GM19239 (cell line): Measurements from ENCODE around the gene TMEM238.
A peak's percentile ranks its signal among the peaks of the same experiment; 100 is the strongest.

Source experiments
- DNase-seq: peaks from one replicate; pipeline ENCODE4 v3.0.0; 2011; ENCODE audit warnings: low spot score; ENCODE audit not compliant: insufficient read length
- FAIRE-seq: peaks from 2 replicates; lab custom pipeline; 2011; peaks lifted over from hg19 to GRCh38; lab: Jason Lieb, UNC

TMEM238 gene

DNA sequence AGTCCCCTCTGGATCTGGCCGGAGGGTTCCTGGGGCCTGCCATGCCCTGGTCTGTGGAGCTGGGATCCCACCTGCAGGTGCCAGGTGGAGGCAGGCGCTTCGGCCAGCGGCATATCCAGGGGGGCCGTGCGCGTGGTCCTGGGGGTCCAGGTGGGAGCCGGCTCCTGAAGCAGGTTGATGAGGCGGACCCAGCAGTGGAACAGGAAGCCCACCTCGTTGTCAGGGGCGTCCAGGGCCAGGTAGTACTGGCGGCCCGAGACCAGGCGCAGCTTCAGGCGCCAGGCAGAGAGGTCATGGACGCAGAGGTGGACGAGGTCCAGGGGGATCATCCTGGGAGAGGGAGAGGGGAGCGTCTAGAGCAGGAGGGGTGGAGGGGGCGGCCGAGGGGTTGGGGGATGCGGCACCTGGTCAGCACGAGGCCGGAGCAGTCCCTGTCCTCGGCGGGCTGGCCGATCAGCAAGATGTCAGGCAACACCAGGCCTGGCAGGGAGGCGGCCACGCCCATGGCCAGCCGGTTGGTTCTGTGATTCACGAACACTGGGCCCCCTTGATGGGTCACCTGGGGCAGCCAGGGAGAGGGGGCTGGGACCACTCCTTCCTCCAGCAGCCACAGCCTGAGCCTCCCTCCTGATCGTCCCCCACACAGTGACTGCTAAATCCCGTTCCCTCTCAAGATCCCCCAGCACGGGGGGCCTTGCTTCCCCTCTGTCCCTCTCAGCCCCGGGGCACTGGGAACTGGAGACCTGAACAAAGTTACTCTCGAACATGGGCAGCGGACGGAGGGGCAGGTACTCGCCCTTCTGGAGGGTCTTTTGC, 21.7 kb downstream of the TMEM238 start:
- DNase-seq (no peak), FAIRE-seq (no peak)

DNA sequence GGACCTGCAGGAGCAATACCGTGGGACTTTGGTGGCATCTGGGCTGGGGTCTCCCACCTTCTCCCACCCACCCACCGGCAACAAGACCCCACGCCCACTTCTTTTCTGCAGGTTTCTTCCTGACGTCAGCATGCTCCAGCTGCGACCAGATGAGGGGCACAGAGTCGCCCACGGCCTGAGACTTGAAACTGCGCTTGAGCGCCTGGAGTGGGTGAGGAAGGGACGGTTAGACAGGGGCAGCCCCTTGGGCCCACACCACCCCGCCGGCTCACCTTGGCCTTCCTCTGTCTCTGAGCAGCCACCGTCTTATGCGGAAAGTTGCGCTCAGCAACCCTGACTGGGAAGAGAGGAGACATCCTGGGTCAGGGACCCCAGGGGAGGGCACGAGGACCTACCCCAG, 23.2 kb downstream of the TMEM238 start:
- DNase-seq (no peak), FAIRE-seq (no peak)

DNA sequence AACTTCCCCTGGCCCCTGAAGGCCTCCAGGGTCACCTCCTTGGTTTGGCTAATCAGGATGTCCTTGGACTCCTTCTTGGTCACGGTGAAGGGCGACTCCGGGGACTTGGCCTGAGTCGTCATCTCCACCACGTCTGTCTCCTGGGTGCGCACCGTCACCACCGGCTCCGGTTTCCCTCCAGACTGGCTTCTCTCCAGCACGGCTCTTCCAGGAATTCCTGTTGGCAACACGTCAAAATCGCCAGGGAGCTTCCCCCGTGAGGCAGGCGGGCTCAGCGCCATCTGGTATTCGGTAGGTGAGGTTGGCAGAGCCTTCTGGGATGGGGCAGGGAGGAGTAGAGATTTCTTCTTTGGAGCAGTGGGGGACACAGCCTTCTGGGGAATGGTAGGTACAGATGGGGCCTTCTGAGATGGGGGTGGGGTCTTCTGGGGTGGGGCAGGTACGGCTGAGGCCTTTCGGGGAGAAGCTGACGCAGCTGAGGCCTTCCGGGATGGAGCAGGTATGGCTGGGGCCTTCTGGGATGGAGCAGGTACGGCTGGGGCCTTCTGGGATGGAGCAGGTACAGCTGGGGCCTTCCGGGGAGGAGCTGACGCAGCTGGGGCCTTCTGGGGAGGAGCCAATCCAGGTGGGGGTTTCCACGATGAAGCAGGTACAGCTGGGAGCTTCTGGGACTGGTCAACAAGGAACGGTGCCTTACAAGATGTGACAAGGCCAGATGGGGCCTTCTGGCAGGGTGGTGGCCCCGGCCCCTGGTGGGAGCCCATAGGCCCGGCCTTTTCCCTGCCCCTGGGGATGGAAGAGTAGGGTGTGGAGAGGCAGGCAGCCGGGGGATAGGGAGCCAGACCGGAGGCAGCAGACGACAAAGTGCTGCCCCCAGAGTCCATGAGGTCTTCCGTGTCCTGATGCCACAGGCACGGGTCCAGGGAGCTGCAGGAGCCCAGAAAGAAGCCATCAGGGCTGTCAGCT, 24.9 kb downstream of the TMEM238 start:
- FAIRE-seq = no peak

DNA sequence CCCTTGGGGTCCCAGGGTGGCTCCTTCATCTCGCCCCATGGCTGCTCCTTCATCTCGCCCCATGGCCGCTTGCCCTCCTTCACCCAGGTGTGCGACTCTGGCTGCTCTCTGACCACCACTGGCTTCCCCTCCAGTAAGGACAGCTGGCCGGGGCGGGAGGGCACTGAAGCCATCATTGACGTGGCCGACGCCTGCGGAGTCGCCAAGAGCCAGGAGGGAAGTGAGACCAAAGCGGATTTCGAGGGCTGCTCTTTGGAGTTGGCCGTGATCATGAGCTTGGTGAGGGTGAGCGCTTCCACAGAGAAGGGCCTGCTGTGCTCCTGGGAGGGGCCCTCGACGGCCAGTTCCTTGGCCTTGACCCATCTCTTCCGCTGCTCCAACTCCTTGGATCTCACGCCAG, 25.6 kb downstream of the TMEM238 start:
- no peak for FAIRE-seq
- DNase-seq = no peak

More for the DNA sequence above, 24.9 kb downstream of the TMEM238 start:
- DNase-seq = no peak

DNA sequence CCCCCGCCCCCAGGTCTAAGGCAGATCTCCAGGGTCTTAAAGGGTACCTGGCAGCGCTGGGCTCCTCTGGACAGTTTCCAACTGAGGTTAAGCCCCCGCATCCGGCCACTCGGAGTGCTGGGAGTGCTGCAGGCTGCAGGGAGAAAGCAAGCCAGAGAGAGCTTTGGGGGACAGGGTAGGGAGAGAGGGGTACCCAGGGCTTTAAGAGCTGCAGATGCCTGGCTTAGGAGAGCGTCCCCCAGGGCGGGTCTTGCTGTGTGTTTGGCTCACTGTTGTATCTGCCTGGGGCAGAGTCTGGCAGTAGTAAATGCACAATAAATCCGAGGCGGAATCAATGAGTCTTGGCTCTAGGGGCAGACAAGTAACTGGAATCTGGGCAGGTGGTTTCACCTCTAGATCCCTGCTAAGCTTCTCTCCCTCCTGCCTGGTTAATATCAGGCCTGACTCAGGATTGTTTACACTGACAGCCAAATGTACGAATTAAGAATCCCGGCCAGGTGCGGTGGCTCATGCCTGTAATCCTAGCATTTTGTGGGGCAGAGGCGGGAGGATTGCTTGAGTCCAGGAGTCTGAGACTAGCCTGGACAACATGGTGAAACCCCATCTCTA, 28.8 kb downstream of the TMEM238 start:
- DNase-seq = no peak
- no peak for FAIRE-seq

DNA sequence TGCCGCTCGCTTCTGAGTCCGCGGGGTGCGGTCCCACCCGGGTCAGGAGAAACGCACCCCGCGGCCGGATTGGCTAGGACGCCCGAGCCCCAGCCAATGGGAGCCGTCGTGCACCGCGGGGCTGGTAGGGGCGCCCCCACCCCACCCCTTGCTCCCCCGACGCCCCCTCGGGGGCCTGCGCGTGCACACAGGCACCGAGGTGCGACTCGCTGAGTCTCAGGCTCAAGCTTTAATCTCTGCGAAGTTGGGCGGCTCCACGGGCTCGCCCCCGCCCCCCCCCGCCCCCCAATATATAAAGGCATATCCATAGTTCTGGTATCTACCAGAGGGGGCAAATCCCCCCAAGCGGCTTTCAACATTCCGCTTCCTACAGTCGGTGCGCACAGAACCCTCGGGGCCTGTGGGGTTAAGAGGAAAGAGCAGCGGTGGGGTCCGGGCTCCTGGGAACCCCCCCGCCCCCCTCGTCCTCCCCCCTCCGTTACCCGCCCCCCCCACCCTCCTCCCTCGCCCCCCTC, 29.3 kb downstream of the TMEM238 start, which contains the start of gene COX6B2:
COX6B2 (minus strand) TSS at position 22 of the 515 bp plus-strand sequence. CDS start 198 bp downstream, outside the sequence.
- FAIRE-seq (no peak), DNase-seq (no peak)

DNA sequence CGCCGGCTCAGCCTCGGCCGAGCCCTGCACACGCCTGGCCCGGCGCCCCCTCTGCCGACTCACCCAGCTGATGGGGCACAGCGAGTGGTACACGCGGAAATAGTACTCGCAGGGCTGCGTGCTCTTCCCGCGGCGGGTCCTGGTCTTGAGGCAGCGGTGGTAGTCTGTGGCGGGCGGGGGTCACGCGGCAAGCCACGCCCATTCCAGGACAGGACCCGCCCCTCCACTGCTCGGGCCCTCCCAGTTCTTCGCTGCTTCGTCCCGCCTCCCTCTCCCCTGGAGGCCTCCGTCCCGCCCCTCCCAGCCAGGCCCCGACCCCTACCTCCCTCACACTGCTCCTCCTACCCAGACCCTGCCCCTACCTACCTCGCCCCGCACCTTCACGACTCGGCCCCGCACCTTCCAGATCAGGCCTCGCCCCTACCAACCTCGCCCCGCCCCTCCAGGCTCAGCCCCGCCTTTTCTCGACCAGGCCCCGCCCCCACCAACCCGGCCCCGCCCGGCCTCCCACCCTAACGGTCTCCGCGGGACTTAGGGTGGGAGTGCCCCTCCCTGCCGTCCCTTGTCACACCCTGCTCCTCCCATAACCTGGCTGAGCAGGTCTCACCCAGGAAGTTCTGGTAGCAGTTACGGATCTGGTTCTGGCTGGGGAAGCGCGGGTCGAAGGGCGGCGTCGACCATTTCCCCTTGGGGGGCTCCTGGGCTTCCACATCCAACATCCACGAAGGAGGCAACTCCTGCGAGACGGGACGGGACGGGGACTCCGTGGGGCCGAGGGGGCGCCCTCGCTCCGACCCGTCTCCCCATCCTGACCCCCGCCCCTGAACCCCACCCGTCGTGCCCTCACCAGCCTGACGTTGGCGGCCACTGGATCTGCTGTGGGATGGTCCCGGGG, 30.0 kb downstream of the TMEM238 start:
- no peak for FAIRE-seq

DNA sequence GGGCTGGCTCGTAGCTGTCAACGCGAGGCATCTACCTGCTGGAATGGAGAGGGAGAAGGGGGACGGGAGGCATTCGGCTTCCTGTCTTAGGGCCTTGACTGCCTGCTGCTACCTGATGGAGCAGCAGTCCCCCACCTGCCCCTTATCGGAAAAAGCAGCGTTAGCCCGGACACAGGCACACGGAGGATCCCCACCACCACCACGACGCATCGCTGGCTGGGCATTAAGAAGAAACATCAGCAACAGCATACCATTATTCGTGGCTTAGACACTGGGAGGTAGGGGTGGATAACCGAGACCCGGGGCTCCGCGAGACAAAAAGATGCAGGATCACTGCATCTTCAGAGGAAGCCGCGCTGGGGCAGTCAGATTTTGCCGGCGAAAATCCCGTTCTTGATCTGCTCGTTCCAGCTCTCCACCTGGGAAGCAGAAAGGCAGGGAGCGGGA, 30.7 kb downstream of the TMEM238 start:
- FAIRE-seq (no peak), DNase-seq (no peak)

More for the DNA sequence above, 30.0 kb downstream of the TMEM238 start:
- peak; percentile 78 for DNase-seq

DNA sequence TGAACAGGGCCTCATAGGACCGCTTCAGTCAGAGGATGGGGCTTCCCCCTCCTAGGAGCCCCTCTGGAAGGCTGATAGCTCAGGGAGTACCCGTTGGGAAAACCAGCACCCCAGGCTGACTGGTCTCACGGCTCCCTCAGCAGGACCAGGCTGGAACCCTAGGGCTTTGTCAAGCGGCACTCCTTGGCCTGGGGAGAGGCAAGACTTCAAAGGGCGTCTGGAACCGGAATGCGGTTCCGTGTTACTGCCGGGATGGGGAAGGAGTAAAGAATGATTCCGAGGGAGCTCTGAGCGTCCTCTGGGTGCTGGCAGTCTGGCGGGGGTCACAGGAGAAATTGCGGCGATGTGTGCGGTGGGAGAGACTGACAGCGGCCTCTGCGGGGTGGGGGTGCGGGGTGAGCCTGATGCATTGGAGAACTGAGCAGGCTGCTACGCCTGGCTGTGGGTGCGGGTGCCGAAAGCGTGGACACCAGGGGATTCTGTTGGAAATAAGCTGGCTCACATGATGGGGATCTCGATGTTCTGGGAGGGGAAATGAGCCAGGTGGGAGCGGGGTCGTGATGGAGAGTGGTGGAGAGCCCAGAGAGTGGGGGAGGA, 31.4 kb downstream of the TMEM238 start:
- FAIRE-seq (no peak), DNase-seq (no peak)

DNA sequence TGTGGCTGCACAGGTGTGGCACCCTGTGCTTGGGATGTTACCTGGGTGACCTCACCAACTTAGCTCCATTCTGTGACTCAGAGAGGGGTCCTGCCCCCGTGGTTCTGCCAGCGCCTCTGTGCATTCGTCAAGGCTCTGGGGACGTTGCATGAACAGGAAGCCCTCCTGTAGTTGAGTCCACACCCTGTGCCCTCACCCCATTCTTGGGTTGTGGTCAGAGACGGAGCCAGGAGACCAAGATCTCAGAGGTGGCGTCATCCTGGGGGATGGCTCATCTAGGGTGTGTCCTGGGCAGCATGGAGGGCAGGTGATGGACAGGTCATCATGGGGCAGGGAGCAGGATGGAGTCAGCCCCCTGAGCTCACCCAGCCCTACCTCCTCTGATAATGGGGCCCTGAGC, 32.1 kb downstream of the TMEM238 start:
- FAIRE-seq (no peak), DNase-seq (no peak)

DNA sequence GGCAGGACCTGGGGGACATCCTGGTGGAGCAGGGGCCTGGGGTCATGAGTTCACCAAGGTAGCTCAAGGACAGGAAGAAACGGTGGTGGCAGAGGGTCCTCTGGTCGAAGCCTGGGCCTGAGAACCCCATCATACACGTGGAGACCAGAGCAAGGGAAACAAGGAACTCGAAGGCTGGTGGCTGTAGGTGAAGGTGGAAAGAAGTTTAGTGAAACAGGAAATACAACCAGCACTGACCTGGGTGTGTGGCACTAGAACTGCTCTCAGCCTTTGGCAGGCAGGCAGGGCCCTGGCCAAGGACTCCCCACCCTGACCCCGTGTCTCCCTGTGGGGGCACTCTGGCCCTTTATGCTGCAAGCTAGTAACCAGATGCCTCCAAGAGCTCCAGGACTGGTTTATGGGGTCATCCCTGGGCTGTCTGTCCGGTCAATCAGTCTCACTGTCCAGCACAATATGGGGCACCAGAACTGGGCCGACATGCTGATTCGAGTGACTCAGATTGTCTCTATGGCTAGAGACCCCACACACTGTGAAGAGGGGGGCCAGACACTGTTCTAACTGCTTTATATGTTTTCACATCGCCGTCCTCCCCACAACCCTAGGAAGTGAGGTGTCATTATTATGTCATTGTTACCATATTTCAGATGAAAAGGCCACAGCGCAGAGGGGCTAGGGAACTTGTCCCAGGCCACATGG, 33.3 kb downstream of the TMEM238 start:
- FAIRE-seq (no peak), DNase-seq (no peak)

DNA sequence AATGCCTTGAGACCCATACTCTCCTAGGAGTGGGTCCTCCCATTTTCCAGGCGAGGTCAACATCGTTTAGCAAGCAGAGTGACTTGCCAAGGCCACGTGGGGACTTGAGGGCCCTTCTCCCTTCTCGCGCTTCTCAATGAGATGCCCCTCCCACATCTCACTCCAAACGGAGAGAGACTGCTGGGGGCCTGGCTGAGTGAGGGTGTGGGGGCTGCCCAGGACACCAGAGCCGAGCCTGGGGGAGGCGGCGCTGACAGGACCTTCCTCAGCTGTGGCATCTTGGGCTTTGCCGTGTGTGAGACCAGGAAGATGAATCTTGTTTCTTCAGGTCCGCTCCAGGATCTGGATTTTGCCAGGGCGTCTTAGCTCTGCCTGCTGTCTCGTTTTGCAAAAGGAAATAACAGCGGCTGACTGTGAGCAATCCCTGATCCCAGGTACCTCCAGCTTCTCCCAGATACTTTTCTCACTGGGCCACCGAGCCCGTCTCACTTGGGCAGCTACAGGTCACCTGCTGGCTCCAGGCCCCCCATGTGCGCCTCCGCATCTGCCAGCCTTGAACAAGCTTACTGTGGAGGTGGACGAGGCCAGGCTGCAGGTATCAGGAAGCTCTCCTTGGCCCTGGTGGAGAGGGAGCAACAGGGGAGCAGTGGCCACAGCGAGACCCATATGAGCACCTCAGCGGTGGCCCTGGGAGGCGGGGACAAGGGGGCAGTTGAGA, 35.6 kb downstream of the TMEM238 start:
- no peak for FAIRE-seq

DNA sequence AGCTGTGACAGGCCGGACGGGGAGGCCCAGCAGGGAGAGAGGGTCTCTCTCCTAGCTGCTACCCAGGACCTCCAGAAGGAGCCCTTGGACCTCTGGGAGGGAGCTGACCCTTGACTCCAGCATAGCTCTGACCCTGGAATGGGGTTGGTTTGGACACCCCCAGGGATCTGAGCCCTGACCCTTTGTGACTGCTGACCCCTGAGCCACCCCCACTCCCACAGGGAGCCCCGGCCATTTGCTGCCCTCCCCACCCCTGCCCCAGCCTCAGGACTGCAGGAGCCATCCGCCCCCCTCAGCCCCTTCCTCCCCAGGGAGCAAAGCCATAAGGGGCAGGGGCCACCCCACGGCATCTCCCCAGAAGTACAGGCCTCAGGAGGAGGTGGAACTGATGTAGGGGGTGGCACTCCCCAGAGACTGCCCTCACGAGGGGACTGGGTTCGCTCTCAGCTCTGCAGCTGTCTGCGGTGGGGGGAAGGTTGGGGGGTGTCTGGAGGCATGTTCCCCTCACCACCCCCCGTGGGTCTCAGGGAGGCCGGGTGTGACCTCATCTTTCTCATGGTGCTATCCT, 36.6 kb downstream of the TMEM238 start:
- DNase-seq = no peak

More for the DNA sequence above, 35.6 kb downstream of the TMEM238 start:
- no peak for DNase-seq

DNA sequence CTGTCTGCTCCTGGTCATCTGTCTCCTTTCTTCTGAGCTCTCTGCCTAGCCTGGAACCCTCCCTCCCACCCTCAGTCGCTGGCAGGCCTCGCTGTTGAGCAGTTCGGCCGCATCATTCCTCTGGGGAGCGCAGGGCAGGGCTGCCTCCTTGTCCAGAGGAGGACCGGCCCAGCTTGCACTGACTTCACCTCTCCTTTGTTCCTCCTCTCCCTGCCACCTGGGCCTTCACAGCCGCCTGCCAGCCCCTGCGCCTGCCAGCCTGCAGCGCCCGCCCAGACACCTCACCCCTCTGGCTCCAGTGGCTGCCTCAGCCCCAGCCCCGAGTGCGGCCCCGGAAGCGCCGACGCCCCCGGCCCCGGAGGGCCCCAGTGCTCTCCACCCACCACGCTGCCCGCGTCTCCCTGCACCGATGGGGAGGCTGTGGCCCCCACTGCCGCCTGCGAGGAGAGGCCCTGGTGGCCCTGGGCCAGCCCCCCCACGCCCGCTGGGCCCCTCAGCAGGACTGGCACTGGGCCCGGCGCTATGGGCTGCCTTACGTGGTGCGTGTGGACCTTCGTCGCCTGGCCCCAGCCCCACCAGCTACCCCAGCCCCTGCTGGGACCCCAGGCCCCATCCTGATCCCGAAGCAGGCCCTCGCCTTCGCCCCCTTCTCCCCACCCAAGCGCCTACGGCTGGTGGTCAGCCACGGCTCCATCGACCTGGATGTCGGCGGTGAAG, 37.2 kb downstream of the TMEM238 start:
- DNase-seq = no peak
- no peak for FAIRE-seq

More for the DNA sequence above, 36.6 kb downstream of the TMEM238 start:
- no peak for FAIRE-seq

DNA sequence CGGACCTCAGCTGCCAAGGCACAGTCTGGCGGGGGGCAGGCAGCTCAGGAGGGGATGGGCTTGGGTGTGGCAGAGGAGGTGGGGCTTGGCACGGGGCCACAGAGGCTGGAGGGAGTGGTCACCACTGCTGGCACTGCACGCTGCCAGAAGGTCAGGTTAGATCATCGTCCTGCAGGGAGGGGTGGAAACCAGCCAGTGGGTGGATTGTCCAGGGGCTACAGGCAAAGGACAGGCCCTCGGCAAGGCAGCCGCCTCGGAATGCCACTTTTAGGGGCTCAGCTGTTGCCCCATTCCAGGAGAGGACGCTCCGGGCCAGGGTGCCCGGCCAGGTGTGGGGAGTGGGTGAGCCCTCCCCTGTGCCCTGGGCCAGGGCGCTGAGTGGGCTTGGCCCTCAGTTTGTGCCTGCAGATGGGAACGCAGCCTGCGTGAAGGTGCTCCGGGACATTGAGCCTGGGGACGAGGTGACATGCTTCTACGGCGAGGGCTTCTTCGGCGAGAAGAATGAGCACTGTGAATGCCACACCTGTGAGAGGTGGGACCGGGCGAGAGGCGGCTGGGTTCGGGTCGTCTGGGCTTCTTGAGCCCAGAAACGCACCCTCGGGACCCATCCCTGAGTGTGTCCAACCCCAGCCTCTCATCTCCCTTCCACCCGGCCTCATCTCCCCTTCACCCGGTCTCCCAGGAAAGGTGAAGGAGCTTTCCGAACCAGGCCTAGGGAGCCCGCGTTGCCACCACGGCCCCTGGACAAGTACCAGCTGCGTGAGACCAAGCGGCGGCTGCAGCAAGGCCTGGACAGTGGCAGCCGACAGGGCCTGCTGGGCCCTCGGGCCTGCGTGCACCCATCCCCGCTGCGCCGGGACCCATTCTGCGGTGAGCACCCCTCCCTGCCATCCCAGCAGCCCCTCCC, 38.0 kb downstream of the TMEM238 start:
- FAIRE-seq = no peak
- no peak for DNase-seq
